ENCODE measurements around the gene SRP72.
A peak's percentile ranks its signal among the peaks of the same experiment; 100 is the strongest.

Gene SRP72

GRCh38 chr4:56466296-56466761 is 1.1 kb upstream of the SRP72 start:
- peak; percentile 14 for DNase-seq

- no peak for DNase-seq
Observed at GRCh38 chr4:56466910-56467283, 520 bp upstream of the SRP72 start.

GRCh38 chr4:56468097-56468422 is 643 bp downstream of the SRP72 start:
- DNase-seq = peak; percentile 51

- peak; percentile 5 for DNase-seq
Observed at GRCh38 chr4:56469489-56470210, 2.2 kb downstream of the SRP72 start.

- no peak for DNase-seq
Observed at GRCh38 chr4:56475917-56476316, 8.5 kb downstream of the SRP72 start.

GRCh38 chr4:56477192-56477702 is 9.8 kb downstream of the SRP72 start:
- DNase-seq = no peak

GRCh38 chr4:56480691-56481090 is 13.3 kb downstream of the SRP72 start:
- DNase-seq = no peak

GRCh38 chr4:56496241-56496640 is 28.8 kb downstream of the SRP72 start:
- no peak for DNase-seq

- peak; percentile 64 for DNase-seq
Observed at GRCh38 chr4:56505269-56506130, 38.1 kb downstream of the SRP72 start, which contains the start of gene ARL9. Gene ARL9 (plus strand): TSS chr4:56505791. CDS start chr4:56505863, 72 bp downstream.

- DNase-seq = no peak
Observed at GRCh38 chr4:56511098-56511497, 43.7 kb downstream of the SRP72 start.

- no peak for DNase-seq
Observed at GRCh38 chr4:56512166-56512565, 44.7 kb downstream of the SRP72 start.

- DNase-seq = no peak
Observed at GRCh38 chr4:56513517-56513916, 46.1 kb downstream of the SRP72 start.

GRCh38 chr4:56530269-56531148 is 63.1 kb downstream of the SRP72 start:
- peak; percentile 86 for DNase-seq

GRCh38 chr4:56531149-56531770 is 63.8 kb downstream of the SRP72 start:
- no peak for DNase-seq

- no peak for DNase-seq
Observed at GRCh38 chr4:56531823-56532222, 64.4 kb downstream of the SRP72 start.

GRCh38 chr4:56532239-56532638 is 64.8 kb downstream of the SRP72 start:
- DNase-seq = no peak

- DNase-seq = no peak
Observed at GRCh38 chr4:56535915-56536314, 68.5 kb downstream of the SRP72 start.

- no peak for DNase-seq
Observed at GRCh38 chr4:56537147-56537546, 69.7 kb downstream of the SRP72 start.

- no peak for DNase-seq
Observed at GRCh38 chr4:56540826-56541225, 73.4 kb downstream of the SRP72 start.

GRCh38 chr4:56544573-56545131 is 77.2 kb downstream of the SRP72 start:
- DNase-seq = peak; percentile 85

GRCh38 chr4:56550642-56551041 is 83.2 kb downstream of the SRP72 start:
- DNase-seq = no peak

- DNase-seq = no peak
Observed at GRCh38 chr4:56551516-56551915, 84.1 kb downstream of the SRP72 start.

Measured in CD4-positive, alpha-beta T cell treated with Interleukin-17A for 1 hour (primary cell).